ENCODE results near the gene PRELID3B.

PRELID3B gene

DNA sequence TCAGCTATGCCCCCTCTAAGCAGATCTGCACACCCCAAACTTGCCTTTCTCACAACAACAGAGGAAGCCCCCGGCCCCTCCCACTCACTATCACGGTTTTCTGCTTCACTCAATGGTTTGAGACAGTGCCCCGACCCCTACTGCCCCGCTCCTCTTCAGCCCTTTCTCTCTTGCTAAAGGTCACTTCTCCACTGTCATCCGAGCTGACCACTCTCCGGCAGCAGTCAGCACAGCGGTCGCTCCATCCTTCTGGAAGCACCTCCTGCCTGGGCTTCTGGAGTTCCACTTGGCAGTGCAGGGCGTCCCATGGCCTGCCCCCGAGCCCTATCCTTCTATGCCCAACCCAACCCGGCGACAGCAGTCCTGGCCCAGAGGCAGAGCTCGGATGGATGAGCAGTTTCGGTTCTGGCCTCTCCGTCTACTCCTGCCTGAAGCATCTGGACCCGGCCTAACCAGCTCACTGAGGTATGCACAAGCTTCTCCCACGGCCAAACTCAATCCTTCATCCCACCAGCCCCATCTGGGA, 39.6 kb downstream of the PRELID3B start:
- POLR2A ChIA-PET, result interaction anchor here (2.3 kb wide), 1 partner anchor 10 kb away, joined by 6 read pairs; no protein-coding TSS in a partner anchor
- CTCF ChIA-PET, result interaction anchor here (1.3 kb wide), 1 partner anchor 12 kb away, joined by 4 read pairs; no protein-coding TSS in a partner anchor
- no peak for DNase-seq (ENCODE audit: extremely low spot score)
- TF ChIP-seq, protein P1, sequence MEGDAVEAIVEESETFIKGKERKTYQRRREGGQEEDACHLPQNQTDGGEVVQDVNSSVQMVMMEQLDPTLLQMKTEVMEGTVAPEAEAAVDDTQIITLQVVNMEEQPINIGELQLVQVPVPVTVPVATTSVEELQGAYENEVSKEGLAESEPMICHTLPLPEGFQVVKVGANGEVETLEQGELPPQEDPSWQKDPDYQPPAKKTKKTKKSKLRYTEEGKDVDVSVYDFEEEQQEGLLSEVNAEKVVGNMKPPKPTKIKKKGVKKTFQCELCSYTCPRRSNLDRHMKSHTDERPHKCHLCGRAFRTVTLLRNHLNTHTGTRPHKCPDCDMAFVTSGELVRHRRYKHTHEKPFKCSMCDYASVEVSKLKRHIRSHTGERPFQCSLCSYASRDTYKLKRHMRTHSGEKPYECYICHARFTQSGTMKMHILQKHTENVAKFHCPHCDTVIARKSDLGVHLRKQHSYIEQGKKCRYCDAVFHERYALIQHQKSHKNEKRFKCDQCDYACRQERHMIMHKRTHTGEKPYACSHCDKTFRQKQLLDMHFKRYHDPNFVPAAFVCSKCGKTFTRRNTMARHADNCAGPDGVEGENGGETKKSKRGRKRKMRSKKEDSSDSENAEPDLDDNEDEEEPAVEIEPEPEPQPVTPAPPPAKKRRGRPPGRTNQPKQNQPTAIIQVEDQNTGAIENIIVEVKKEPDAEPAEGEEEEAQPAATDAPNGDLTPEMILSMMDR (IDR thresholded peaks at IDR 0.05; ENCODE audit: control extremely low read depth, extremely low read depth, low read depth, missing control alignments), result no peak

DNA sequence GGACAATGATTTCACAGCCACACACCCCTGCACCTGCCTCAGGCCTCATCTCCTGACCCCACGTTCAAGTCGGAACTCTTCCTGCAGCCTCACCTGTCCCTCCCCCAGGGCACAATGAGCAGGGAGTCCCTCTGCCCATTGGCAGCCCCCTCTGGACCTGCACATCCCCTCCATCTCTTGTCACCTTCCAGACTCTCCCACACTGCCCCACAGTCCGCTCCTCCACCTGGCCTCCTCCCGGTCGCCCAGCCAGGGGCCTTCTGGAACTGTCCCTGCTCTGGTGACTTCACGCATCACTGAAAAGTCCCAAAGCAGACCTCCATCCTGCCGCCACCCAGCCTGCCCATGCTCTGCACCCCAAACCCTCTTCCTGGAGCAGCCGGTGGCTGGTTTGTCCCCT, 40.2 kb downstream of the PRELID3B start:
- ChIA-PET CTCF (no interaction called here), POLR2A (no interaction called here)
- TF ChIP-seq, protein P1 (IDR thresholded peaks at IDR 0.05; ENCODE audit: control extremely low read depth, extremely low read depth, low read depth, missing control alignments), result no peak

DNA sequence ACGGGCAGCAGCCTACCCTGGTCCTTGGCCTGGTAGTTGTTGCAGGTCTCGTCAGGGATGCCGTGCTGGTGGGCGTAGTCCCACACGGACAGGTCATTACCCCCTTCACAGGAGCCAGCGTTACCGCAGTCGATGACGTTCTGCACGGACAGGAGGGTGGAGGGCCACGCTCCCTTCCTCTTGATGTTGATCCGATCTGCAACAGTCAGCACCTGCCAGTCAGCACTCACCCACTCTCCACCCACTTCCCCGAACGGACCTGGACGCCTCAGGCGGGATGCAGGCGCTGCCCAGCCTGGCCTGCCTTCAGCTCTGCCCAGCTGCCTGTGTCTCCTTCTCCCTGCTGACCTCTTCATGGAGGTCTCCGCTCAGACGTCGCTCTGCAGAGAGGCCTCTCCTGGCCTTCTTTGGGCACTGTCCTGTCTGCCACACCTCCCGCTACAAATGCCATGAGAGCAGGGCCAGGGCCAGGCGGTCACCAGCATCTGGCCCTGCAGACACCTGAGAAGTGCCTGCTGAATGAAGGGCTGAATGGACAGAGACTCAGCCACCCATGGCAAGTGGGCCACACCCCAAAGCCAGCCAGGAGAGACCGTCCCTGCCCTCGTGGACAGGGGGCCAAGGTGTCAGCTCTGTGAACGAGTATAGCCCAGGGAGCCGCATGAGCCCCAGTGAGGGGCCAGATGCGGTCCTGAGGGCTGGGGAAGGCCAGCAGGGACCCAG, 41.0 kb downstream of the PRELID3B start:
- TF ChIP-seq, protein P1 (IDR thresholded peaks at IDR 0.05; ENCODE audit: control extremely low read depth, extremely low read depth, low read depth, missing control alignments), result no peak
- ChIA-PET POLR2A (interaction anchor here (0.6 to 1.7 kb wide), 2 partner anchors 10 to 20 kb away, joined by 3 to 5 read pairs; no protein-coding TSS in a partner anchor), CTCF (no interaction called here)
- no peak for DNase-seq (ENCODE audit: extremely low spot score)

More for the DNA sequence above, 40.2 kb downstream of the PRELID3B start:
- no peak for DNase-seq (ENCODE audit: extremely low spot score)

- DNase-seq (ENCODE audit: extremely low spot score), result no peak
- ChIA-PET CTCF (no interaction called here), POLR2A (interaction anchor here (0.7 to 1.7 kb wide), 2 partner anchors 10 to 63 kb away, joined by 5 read pairs; no protein-coding TSS in a partner anchor)
- TF ChIP-seq, protein P1 (IDR thresholded peaks at IDR 0.05; ENCODE audit: control extremely low read depth, extremely low read depth, low read depth, missing control alignments), result no peak
Observed at GRCh38 chr20:59001068-59001448, 41.5 kb downstream of the PRELID3B start.

- DNase-seq (ENCODE audit: extremely low spot score), result no peak
- ChIA-PET CTCF (interaction anchor here (0.7 kb wide), 1 partner anchor 24 kb away, joined by 3 read pairs; no protein-coding TSS in a partner anchor), POLR2A (interaction anchor here (0.5 to 1.7 kb wide), 2 partner anchors 9 to 19 kb away, joined by 3 to 5 read pairs; no protein-coding TSS in a partner anchor)
- TF ChIP-seq, protein P1 (IDR thresholded peaks at IDR 0.05; ENCODE audit: control extremely low read depth, extremely low read depth, low read depth, missing control alignments), result no peak
Observed at GRCh38 chr20:59000326-59000725, 42.3 kb downstream of the PRELID3B start.

GRCh38 chr20:58998656-58999055, 43.9 kb downstream of the PRELID3B start:
- DNase-seq (ENCODE audit: extremely low spot score), result no peak
- TF ChIP-seq, protein P1 (IDR thresholded peaks at IDR 0.05; ENCODE audit: control extremely low read depth, extremely low read depth, low read depth, missing control alignments), result no peak
- POLR2A ChIA-PET, result interaction anchor here (1.0 kb wide), 1 partner anchor 10 kb away, joined by 3 read pairs; no protein-coding TSS in a partner anchor
- CTCF ChIA-PET, result interaction anchor here (0.7 kb wide), 1 partner anchor 16 kb away, joined by 3 read pairs; no protein-coding TSS in a partner anchor
